ENCODE results near the gene KIF2A. TPM values are rescaled to one million over a fixed set of nuclear protein-coding genes. Genes with fewer than 3 reads are reported as not detected.
A peak's percentile ranks its signal among the peaks of the same experiment; 100 is the strongest.

KIF2A gene
- total and polyA plus RNA-seq, 2 of the 13 experiments (the other 11 are each of a cell fraction or from before 2014, with no cell fraction given): 8.5 to 19.2 TPM

GRCh38 chr5:62322484-62322883, 16.5 kb downstream of the KIF2A start (continued):
- TF ChIP-seq ZNF318 (CRISPR knock-in tag; IDR thresholded peaks at IDR 0.05) (no peak), RBM22 (optimal IDR thresholded peaks at IDR 0.05; ENCODE audit: low read length) (no peak), ZGPAT (CRISPR knock-in tag; IDR thresholded peaks at IDR 0.05) (peak; percentile 50; the same call in 1 of the 2 replicates), E2F2 (CRISPR knock-in tag; IDR thresholded peaks at IDR 0.05; ENCODE audit: borderline replicate concordance) (no peak), ZNF232 (CRISPR knock-in tag; IDR thresholded peaks at IDR 0.05; ENCODE audit: borderline replicate concordance) (no peak), DBP (CRISPR knock-in tag; IDR thresholded peaks at IDR 0.05; ENCODE audit: not compliant biosample characterization) (no peak), ZNF839 (CRISPR knock-in tag; IDR thresholded peaks at IDR 0.05; ENCODE audit: borderline replicate concordance) (no peak), HNF4A (CRISPR knock-in tag; IDR thresholded peaks at IDR 0.05) (peak; percentile 25; the same call in 1 of the 2 replicates), DMAP1 (CRISPR knock-in tag; IDR thresholded peaks at IDR 0.05) (no peak), HDAC6 (IDR thresholded peaks at IDR 0.05; ENCODE audit: low read depth, low read length) (no peak), ADNP (CRISPR knock-in tag; IDR thresholded peaks at IDR 0.05) (no peak), FLYWCH1 (CRISPR knock-in tag; IDR thresholded peaks at IDR 0.05) (no peak), RXRB (CRISPR knock-in tag; IDR thresholded peaks at IDR 0.05; ENCODE audit: borderline replicate concordance) (peak; percentile 55)
- TF ChIP-seq, protein P1, sequence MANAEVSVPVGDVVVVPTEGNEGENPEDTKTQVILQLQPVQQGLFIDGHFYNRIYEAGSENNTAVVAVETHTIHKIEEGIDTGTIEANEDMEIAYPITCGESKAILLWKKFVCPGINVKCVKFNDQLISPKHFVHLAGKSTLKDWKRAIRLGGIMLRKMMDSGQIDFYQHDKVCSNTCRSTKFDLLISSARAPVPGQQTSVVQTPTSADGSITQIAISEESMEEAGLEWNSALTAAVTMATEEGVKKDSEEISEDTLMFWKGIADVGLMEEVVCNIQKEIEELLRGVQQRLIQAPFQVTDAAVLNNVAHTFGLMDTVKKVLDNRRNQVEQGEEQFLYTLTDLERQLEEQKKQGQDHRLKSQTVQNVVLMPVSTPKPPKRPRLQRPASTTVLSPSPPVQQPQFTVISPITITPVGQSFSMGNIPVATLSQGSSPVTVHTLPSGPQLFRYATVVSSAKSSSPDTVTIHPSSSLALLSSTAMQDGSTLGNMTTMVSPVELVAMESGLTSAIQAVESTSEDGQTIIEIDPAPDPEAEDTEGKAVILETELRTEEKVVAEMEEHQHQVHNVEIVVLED (CRISPR knock-in tag; IDR thresholded peaks at IDR 0.05; ENCODE audit: borderline replicate concordance): no peak
- TF ChIP-seq, protein P2, sequence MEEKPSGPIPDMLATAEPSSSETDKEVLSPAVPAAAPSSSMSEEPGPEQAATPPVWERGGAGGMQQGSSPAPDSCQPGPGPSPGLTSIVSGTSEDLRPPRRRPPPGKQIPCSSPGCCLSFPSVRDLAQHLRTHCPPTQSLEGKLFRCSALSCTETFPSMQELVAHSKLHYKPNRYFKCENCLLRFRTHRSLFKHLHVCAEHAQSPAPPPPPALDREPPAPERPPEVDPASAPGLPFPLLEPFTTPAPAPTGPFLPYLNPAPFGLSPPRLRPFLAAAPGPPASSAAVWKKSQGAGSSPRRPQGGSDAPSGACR (CRISPR knock-in tag; IDR thresholded peaks at IDR 0.05): no peak
